Astrocyte of the cerebellum (primary cell): ENCODE measurements around the gene KRT82.
"Not testable (repeated sequence)": the region's sequence is repeated elsewhere in the genome, so short reads cannot be mapped to it uniquely, and the experiment has no call there.

Experiments
- DNase-seq: peaks from one replicate; pipeline ENCODE4 v3.0.0-alpha.2; 2011; ENCODE audit warnings: low read depth
- H3K4me3 ChIP-seq: 2 replicates; pipeline ENCODE4 v1.5.1; 2011; ENCODE audit warnings: mild to moderate bottlenecking, low read depth, low read length, moderate library complexity
- CTCF ChIP-seq: IDR thresholded peaks from 2 replicates; pipeline ENCODE4 v1.5.1; 2012; ENCODE audit warnings: low read length, low read depth, moderate library complexity, mild to moderate bottlenecking; ENCODE audit errors: missing control alignments
- in situ Hi-C: cut with HindIII; loops from 2 replicates; pipeline ENCODE4 v1.10.0; 2017; ENCODE audit warnings: low sequenced_read_pairs

The KRT82 gene

GRCh38 chr12:52405922-52406385 is at the start of gene KRT82:
KRT82 (minus strand) TSS chr12:52406335; CDS start chr12:52406277, 58 bp downstream.
- DNase-seq = no peak
- no peak within 1 kb of the TSS for H3K4me3 ChIP-seq
- in situ Hi-C loops = no loop called here
- TF ChIP-seq CTCF = no peak

DNA sequence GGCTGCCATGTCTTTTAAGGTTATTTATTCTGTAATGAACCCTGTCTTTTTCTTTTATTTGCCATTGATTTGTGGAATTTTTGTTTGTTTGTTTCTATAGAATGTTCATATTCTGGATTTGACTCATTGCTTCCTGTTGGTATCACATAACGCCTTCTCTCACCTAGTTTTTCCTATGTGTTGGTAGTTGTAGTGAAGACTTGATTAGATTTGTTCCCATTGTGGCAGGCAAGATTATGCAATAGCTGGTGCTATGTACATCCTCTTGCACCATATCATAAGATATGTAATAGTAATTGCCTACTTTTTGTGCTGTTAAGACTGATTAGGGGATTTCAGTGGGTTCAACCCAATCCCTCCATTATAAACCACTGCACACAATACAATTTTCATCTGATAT is 49.7 kb upstream of the KRT82 start:
- DNase-seq = no peak
- TF ChIP-seq CTCF = no peak
- in situ Hi-C loops = no loop called here
- H3K4me3 ChIP-seq = no peak overlapping the region

- TF ChIP-seq CTCF = no peak
- no peak overlapping the region for H3K4me3 ChIP-seq
- DNase-seq = no peak
- in situ Hi-C loops = no loop called here
These were observed 48.5 kb upstream of the KRT82 start for GRCh38 chr12:52454411-52455201.

- no peak for DNase-seq
- in situ Hi-C loops = no loop called here
- no peak within 1 kb of the TSS for H3K4me3 ChIP-seq
- no peak for TF ChIP-seq CTCF
These were observed 46.0 kb upstream of the KRT82 start, which contains the start of gene KRT6B for GRCh38 chr12:52452101-52452500. KRT6B (minus strand) TSS chr12:52452146; CDS start chr12:52452078, 68 bp downstream.

- DNase-seq = no peak
- H3K4me3 ChIP-seq = no peak overlapping the region
- TF ChIP-seq CTCF = no peak
- in situ Hi-C loops = no loop called here
These were observed 42.1 kb upstream of the KRT82 start for GRCh38 chr12:52448228-52448627.

DNA sequence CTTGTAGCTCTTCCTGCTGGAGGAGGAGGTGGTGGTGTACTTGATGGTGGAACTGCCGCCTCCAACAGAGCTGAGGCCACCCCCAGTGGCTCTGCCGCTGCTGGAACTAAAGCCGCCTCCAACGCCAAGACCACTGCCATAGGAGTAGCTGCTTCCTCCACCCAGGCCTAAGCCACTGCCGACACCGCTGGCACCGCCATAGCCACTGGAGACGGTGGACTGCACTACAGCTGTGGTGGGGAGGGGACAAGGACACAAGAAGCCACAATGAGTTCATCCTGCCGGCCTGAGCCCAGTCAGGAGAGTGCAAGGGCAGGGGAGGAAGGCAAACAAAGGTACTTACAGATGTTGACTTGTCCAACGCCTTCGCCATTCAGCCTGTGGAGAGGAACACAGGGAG is 41.1 kb upstream of the KRT82 start:
- DNase-seq, H3K4me3 ChIP-seq, in situ Hi-C loops: not testable (repeated sequence)

DNA sequence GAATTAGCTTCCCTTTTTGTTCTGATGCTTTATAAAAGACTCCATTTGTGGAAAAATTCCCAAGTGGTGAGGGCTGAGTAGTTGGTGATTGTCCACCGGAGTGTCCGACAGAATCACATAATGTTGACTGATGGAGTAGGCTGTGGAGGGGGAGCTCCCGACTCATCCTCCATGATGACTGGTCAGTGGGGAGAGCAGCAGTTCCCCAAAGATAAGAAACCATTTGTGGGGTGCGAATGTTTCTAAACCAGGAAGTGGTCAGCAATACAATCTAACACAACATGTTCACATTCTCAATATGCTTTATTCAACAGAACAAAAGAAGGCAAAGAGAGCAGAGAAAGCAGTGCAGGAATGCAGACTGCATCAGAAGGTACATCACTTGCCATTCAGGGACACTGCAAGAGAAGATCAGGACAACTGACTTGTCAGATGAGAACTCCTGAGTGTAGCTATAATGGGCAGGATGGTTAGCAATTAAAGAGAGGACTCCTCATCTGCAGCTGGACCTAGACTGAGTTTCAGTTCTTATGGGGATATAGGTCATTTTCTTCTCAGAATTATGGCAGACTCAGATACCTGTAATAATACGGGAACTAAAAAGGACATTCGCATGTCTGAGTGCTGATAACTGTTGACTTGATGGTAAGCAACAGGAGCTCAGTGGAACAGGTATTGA is 40.4 kb upstream of the KRT82 start:
- no peak for TF ChIP-seq CTCF
- no peak for DNase-seq
- in situ Hi-C loops = no loop called here
- H3K4me3 ChIP-seq = no peak overlapping the region
